DND-41 (cell line): ENCODE data around the gene PHLDA1.
A peak's percentile ranks its signal among the peaks of the same experiment; 100 is the strongest.

ENCODE experiments used
- ATAC-seq: fragments of 200-7000 bp; cut with Tn5 transposase; 3 replicates; pipeline ENCODE4 v1.9.1; 2021; ENCODE audit warnings: low read depth; ENCODE audit not compliant: insufficient read depth
- DNase-seq: peaks from one replicate; pipeline ENCODE4 v3.0.0-alpha.2; 2020
- H2AFZ ChIP-seq: 2 replicates; pipeline ENCODE4 v1.6.0; 2012; ENCODE audit warnings: low read depth, low read length
- H3K27ac ChIP-seq: 2 replicates; pipeline ENCODE4 v1.5.1; 2012; ENCODE audit warnings: low read length, inconsistent platforms
- H3K27me3 ChIP-seq: fragments of 200-600 bp; sonication (generic); 2 replicates; pipeline ENCODE4 v1.6.0; 2012; ENCODE audit warnings: low read length, mild to moderate bottlenecking, inconsistent platforms; ENCODE audit not compliant: insufficient read depth, poor library complexity
- H3K36me3 ChIP-seq: 2 replicates; pipeline ENCODE4 v1.5.1; 2012; ENCODE audit warnings: low read length, inconsistent platforms; ENCODE audit not compliant: insufficient read depth
- H3K4me1 ChIP-seq: 2 replicates; pipeline ENCODE4 v1.5.1; 2012; ENCODE audit warnings: mild to moderate bottlenecking, low read length; ENCODE audit not compliant: insufficient read depth
- H3K4me2 ChIP-seq: 2 replicates; pipeline ENCODE4 v1.6.0; 2012; ENCODE audit warnings: mild to moderate bottlenecking, moderate library complexity, low read length, inconsistent platforms; ENCODE audit not compliant: insufficient read depth
- H3K4me3 ChIP-seq, 2 experiments: fragments of 200-600 bp in 1 of 2; shearing (Covaris generic) in 1 of 2; 2 replicates each; pipeline ENCODE4 v1.5.1; 2012 to 2016; ENCODE audit warnings: inconsistent platforms in 2 of 2, low read length in 2 of 2, mild to moderate bottlenecking in 2 of 2, low read depth in 1 of 2, moderate library complexity in 1 of 2
- H3K79me2 ChIP-seq: 2 replicates; pipeline ENCODE4 v1.6.0; 2012; ENCODE audit warnings: low read length, inconsistent platforms; ENCODE audit not compliant: insufficient read depth
- H3K9ac ChIP-seq: 2 replicates; pipeline ENCODE4 v1.6.0; 2012; ENCODE audit warnings: low read depth, mild to moderate bottlenecking, inconsistent platforms, low read length, moderate library complexity
- H3K9me3 ChIP-seq: 2 replicates; pipeline ENCODE4 v1.5.1; 2012; ENCODE audit warnings: low read length, moderate library complexity, mild to moderate bottlenecking, inconsistent platforms; ENCODE audit not compliant: insufficient read depth, severe bottlenecking
- H4K20me1 ChIP-seq: 2 replicates; pipeline ENCODE4 v1.6.0; 2012; ENCODE audit warnings: low read length; ENCODE audit not compliant: insufficient read depth
- EZH2 ChIP-seq: IDR thresholded peaks from 3 replicates; pipeline ENCODE4 v1.6.1; 2012; ENCODE audit warnings: borderline replicate concordance, low read depth, mild to moderate bottlenecking, moderate library complexity, low read length, inconsistent platforms; ENCODE audit not compliant: severe bottlenecking
- TF ChIP-seq, protein P1 (sequence below): IDR thresholded peaks from 2 replicates; pipeline ENCODE4 v1.5.1; 2012; ENCODE audit warnings: borderline replicate concordance, low read length, moderate library complexity, mild to moderate bottlenecking; ENCODE audit not compliant: poor library complexity, severe bottlenecking; ENCODE audit errors: extremely low read depth

The PHLDA1 gene

DNA sequence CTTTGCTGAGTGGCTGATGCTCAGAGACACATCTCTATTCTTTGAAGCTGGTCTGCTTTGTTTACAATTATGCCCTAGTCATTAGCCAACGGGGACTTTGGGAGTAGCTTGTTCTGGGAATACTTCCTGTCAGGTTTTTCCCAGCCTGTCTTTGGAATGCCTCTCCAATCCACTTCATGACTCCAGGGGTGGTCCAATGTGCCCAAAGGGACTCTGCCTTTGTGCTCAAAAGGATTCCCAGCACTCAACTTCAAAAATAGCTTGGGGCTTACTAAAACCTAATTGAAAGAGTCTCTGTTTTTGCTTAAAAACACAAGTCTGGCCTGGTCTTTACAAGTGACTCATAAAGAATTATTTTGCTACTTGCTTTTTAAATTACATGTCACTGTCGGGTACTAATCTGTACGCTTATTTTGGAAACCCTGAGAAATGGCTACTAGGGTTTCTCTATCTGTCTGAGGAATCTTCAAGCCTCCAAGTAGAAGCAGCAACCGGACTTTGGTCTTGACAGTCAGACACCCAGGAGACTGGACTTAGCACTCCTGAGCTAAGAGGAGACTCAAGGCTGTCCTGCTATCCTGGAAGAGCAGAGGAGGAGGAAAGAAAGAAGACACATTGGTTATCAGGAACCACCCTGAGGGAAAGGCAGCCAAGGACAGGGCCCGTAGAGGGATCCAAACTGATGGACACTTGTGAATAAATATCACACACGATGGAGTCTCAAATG lies 20.7 kb downstream of the PHLDA1 start:
- no peak overlapping the region for H2AFZ ChIP-seq
- no peak overlapping the region for H3K9ac ChIP-seq
- H3K4me2 ChIP-seq: no peak overlapping the region
- no peak for ATAC-seq
- H4K20me1 ChIP-seq: no peaks in the 10 kb centered on the region
- DNase-seq: no peak
- H3K4me3 ChIP-seq: no peak overlapping the region
- no peak for TF ChIP-seq EZH2
- TF ChIP-seq, protein P1, sequence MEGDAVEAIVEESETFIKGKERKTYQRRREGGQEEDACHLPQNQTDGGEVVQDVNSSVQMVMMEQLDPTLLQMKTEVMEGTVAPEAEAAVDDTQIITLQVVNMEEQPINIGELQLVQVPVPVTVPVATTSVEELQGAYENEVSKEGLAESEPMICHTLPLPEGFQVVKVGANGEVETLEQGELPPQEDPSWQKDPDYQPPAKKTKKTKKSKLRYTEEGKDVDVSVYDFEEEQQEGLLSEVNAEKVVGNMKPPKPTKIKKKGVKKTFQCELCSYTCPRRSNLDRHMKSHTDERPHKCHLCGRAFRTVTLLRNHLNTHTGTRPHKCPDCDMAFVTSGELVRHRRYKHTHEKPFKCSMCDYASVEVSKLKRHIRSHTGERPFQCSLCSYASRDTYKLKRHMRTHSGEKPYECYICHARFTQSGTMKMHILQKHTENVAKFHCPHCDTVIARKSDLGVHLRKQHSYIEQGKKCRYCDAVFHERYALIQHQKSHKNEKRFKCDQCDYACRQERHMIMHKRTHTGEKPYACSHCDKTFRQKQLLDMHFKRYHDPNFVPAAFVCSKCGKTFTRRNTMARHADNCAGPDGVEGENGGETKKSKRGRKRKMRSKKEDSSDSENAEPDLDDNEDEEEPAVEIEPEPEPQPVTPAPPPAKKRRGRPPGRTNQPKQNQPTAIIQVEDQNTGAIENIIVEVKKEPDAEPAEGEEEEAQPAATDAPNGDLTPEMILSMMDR: no peak
- H3K79me2 ChIP-seq: no peaks in the 10 kb centered on the region
- no peak overlapping the region for H3K27ac ChIP-seq
- H3K4me1 ChIP-seq: no peaks in the 10 kb centered on the region
- no peaks in the 10 kb centered on the region for H3K27me3 ChIP-seq
- no peaks in the 10 kb centered on the region for H3K36me3 ChIP-seq
- no peaks in the 10 kb centered on the region for H3K9me3 ChIP-seq

GRCh38 chr12:76008428-76008827 lies 23.1 kb downstream of the PHLDA1 start:
- Histone ChIP-seq H3K4me3 (no peak overlapping the region), H3K9ac (no peak overlapping the region), H3K36me3 (no peaks in the 10 kb centered on the region), H4K20me1 (no peaks in the 10 kb centered on the region), H3K27ac (no peak overlapping the region), H3K4me1 (no peaks in the 10 kb centered on the region), H3K9me3 (no peaks in the 10 kb centered on the region), H3K79me2 (no peaks in the 10 kb centered on the region), H3K27me3 (no peaks in the 10 kb centered on the region), H2AFZ (no peak overlapping the region), H3K4me2 (no peak overlapping the region)
- DNase-seq (no peak), ATAC-seq (no peak)
- no peak for TF ChIP-seq EZH2
- TF ChIP-seq, protein P1: no peak

- no peak for DNase-seq
- no peak for TF ChIP-seq EZH2
- TF ChIP-seq, protein P1: no peak
- Histone ChIP-seq H3K4me3 (no peak overlapping the region), H3K27me3 (no peaks in the 10 kb centered on the region), H3K27ac (no peak overlapping the region), H3K4me1 (no peaks in the 10 kb centered on the region), H3K9me3 (no peaks in the 10 kb centered on the region), H3K79me2 (no peaks in the 10 kb centered on the region), H4K20me1 (no peaks in the 10 kb centered on the region), H2AFZ (peak overlapping the region; percentile 30; the same call in 1 of the 2 replicates), H3K36me3 (no peaks in the 10 kb centered on the region), H3K9ac (no peak overlapping the region), H3K4me2 (no peak overlapping the region)
- no peak for ATAC-seq
Observed at GRCh38 chr12:76007640-76008039, 23.9 kb downstream of the PHLDA1 start.
